GM18517 (cell line): ENCODE data around the gene CNKSR1.

Experiments
- ATAC-seq: cut with Tn5 transposase; IDR thresholded peaks from one replicate; pipeline ENCODE4 v1.9.1; 2021; ENCODE audit warnings: mild to moderate bottlenecking, moderate library complexity; ENCODE audit not compliant: unreplicated experiment

The CNKSR1 gene

GRCh38 chr1:26159743-26160039 is 17.6 kb upstream of the CNKSR1 start:
- ATAC-seq: no peak

GRCh38 chr1:26160527-26161414 is 16.5 kb upstream of the CNKSR1 start:
- ATAC-seq: no peak

- no peak for ATAC-seq
These were observed 15.7 kb upstream of the CNKSR1 start for GRCh38 chr1:26161415-26162219.

GRCh38 chr1:26162220-26162709 is 15.0 kb upstream of the CNKSR1 start:
- no peak for ATAC-seq

GRCh38 chr1:26163684-26164035 is 13.6 kb upstream of the CNKSR1 start:
- ATAC-seq: no peak

GRCh38 chr1:26164036-26164860 is 13.0 kb upstream of the CNKSR1 start:
- ATAC-seq: no peak

GRCh38 chr1:26164861-26165842 is 12.1 kb upstream of the CNKSR1 start:
- ATAC-seq: no peak

- no peak for ATAC-seq
These were observed 10.5 kb upstream of the CNKSR1 start for GRCh38 chr1:26166719-26167281.

- ATAC-seq: no peak
These were observed 8.7 kb upstream of the CNKSR1 start, which contains the start of gene C1orf232 for GRCh38 chr1:26168410-26169197. TSS of gene C1orf232 (minus strand) at chr1:26168963. CDS start at chr1:26168499, 464 bp downstream.

- no peak for ATAC-seq
These were observed 8.1 kb upstream of the CNKSR1 start for GRCh38 chr1:26169198-26169554.

- peak; percentile 83 for ATAC-seq
These were observed 7.4 kb upstream of the CNKSR1 start, which contains the start of gene ZNF593 for GRCh38 chr1:26169669-26170471. TSS of gene ZNF593 (plus strand) at chr1:26169908. CDS start at chr1:26169984, 76 bp downstream.

- no peak for ATAC-seq
These were observed 6.8 kb upstream of the CNKSR1 start for GRCh38 chr1:26170472-26170821.

- no peak for ATAC-seq
These were observed 5.9 kb upstream of the CNKSR1 start, which contains the start of gene ZNF593OS for GRCh38 chr1:26171084-26172072. TSS of gene ZNF593OS (minus strand) at chr1:26171832. CDS start at chr1:26171661, 171 bp downstream.

- ATAC-seq: no peak
These were observed 1.9 kb upstream of the CNKSR1 start for GRCh38 chr1:26175346-26175745.

GRCh38 chr1:26180010-26180506 is 2.8 kb downstream of the CNKSR1 start:
- no peak for ATAC-seq

GRCh38 chr1:26181586-26182382 is 4.5 kb downstream of the CNKSR1 start:
- no peak for ATAC-seq
